ENCODE results near the gene ANXA1. TPM values are rescaled to one million over a fixed set of nuclear protein-coding genes. Genes with fewer than 3 reads are reported as not detected.
"Not testable (repeated sequence)": the region's sequence is repeated elsewhere in the genome, so short reads cannot be mapped to it uniquely, and the experiment has no call there.

ANXA1 gene
- total RNA-seq, 1 experiment from 2014 or later = 2.1 TPM

DNA sequence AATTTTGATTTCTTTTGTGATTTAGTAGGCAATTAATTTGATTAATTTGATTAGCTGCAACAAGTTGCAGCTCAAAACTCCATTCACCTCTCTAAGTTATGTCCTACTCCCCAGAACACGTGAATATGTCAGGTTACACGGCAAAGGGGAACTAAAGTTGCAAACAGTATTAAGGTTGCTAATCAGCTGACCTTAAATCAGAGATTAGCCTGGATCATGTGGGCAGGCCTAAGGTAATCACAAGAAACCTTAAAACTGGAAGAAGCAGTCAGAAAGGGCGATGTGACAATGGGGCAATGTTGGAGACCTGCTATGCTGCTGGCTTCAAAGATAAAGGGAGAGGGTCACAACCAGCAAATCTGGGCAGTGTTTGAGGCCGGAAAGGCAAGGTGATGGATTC, 47.3 kb upstream of the ANXA1 start:
- no peaks in the 10 kb centered on the region for H3K4me1 Mint-ChIP-seq
- DNase-seq (ENCODE audit: low spot score) = no peak
- no peak overlapping the region for H3K27ac Mint-ChIP-seq
- ChIA-PET POLR2A (no interaction called here), CTCF (no interaction called here)
- no peak for TF ChIP-seq ZNF416 (CRISPR knock-in tag; IDR thresholded peaks at IDR 0.05)
- no peak for TF ChIP-seq TEAD4 (CRISPR knock-in tag; IDR thresholded peaks at IDR 0.05)
- TF ChIP-seq, protein P1, sequence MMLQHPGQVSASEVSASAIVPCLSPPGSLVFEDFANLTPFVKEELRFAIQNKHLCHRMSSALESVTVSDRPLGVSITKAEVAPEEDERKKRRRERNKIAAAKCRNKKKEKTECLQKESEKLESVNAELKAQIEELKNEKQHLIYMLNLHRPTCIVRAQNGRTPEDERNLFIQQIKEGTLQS (CRISPR knock-in tag; conservative IDR thresholded peaks at IDR 0.05) = no peak
- TF ChIP-seq TEAD1 (CRISPR knock-in tag; IDR thresholded peaks at IDR 0.05) = no peak
- no peak for TF ChIP-seq RORB (CRISPR knock-in tag; IDR thresholded peaks at IDR 0.05)
- no peak for TF ChIP-seq CREM (CRISPR knock-in tag; IDR thresholded peaks at IDR 0.05)
- no peak for TF ChIP-seq OVOL2 (CRISPR knock-in tag; IDR thresholded peaks at IDR 0.05; ENCODE audit: borderline replicate concordance)
- no peak for ATAC-seq
- H3K4me3 Mint-ChIP-seq = no peak overlapping the region
- no peaks in the 10 kb centered on the region for H3K36me3 Mint-ChIP-seq
- peaks cover 6% of the 10 kb centered on the region; the same call in 1 of the 2 replicates for H3K9me3 Mint-ChIP-seq
- no peaks in the 10 kb centered on the region for H3K27me3 Mint-ChIP-seq (ENCODE audit: low read depth)

DNA sequence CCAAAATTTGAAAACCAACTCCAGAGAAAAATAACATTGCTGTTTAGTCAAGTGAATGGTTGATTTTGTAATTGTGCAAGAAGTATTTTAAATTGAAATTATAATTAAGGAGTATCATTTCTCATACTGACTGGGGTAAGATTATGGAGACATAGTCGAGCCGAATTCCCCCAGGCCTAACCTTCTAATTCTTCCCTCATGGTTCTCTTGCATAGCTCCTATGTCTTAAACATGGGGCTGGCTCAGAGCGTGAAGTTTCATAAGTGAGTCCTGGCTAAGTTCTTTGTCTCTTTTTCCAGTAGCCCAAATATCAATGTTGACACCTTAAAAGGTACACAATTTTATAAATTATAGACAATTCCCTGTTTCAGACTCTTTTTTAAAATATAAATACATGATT, 46.7 kb upstream of the ANXA1 start:
- TF ChIP-seq IRF2 (CRISPR knock-in tag; IDR thresholded peaks at IDR 0.05; ENCODE audit: borderline replicate concordance, low read depth) (no peak), ZBTB21 (CRISPR knock-in tag; IDR thresholded peaks at IDR 0.05; ENCODE audit: borderline replicate concordance) (no peak), RELA (CRISPR knock-in tag; IDR thresholded peaks at IDR 0.05; ENCODE audit: borderline replicate concordance) (no peak), FOXP1 (CRISPR knock-in tag; IDR thresholded peaks at IDR 0.05; ENCODE audit: borderline replicate concordance) (no peak), ZNF416 (CRISPR knock-in tag; IDR thresholded peaks at IDR 0.05) (no peak), HMGA2 (CRISPR knock-in tag; IDR thresholded peaks at IDR 0.05) (no peak)
- TF ChIP-seq, protein P2, sequence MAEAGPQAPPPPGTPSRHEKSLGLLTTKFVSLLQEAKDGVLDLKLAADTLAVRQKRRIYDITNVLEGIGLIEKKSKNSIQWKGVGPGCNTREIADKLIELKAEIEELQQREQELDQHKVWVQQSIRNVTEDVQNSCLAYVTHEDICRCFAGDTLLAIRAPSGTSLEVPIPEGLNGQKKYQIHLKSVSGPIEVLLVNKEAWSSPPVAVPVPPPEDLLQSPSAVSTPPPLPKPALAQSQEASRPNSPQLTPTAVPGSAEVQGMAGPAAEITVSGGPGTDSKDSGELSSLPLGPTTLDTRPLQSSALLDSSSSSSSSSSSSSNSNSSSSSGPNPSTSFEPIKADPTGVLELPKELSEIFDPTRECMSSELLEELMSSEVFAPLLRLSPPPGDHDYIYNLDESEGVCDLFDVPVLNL (CRISPR knock-in tag; IDR thresholded peaks at IDR 0.05; ENCODE audit: borderline replicate concordance, low read depth) = no peak
- TF ChIP-seq, protein P3, sequence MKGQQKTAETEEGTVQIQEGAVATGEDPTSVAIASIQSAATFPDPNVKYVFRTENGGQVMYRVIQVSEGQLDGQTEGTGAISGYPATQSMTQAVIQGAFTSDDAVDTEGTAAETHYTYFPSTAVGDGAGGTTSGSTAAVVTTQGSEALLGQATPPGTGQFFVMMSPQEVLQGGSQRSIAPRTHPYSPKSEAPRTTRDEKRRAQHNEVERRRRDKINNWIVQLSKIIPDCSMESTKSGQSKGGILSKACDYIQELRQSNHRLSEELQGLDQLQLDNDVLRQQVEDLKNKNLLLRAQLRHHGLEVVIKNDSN (CRISPR knock-in tag; IDR thresholded peaks at IDR 0.05) = no peak
- no peak for ATAC-seq
- ChIA-PET CTCF (no interaction called here), POLR2A (no interaction called here)
- Mint-ChIP-seq H3K9me3 (peaks cover 7% of the 10 kb centered on the region; the same call in 1 of the 2 replicates), H3K36me3 (no peaks in the 10 kb centered on the region), H3K4me1 (no peaks in the 10 kb centered on the region), H3K27me3 (ENCODE audit: low read depth) (no peaks in the 10 kb centered on the region), H3K27ac (no peak overlapping the region), H3K4me3 (no peak overlapping the region)
- DNase-seq (ENCODE audit: low spot score) = no peak

DNA sequence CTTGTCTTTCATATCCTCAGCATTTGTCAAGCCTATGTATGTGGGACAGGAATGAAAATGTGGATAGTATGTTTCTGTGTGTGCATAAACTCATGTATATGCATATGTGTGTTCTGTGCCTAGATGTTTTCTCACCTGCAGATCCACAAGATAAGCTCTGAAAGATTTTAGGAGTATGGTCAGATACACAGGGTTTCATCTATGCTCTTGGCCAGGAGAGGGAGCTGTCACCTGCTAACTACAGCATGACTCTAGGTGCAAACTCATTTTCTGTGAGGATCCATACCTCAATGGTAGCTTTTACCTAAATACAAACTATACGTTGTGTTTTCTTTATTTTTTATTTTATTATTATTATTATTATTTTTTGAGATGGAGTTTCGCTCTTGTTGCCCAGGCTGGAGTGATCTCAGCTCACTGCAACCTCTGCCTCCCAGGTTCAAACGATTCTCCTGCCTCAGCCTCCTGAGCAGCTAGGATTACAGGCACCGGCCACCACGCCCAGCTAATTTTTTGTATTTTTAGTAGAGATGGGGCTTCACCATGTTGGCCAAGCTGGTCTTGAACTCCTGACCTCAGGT, 44.1 kb upstream of the ANXA1 start:
- not testable (repeated sequence) for H3K4me3 Mint-ChIP-seq
- DNase-seq (ENCODE audit: low spot score) = peak; percentile 39

More for the DNA sequence above, 44.1 kb upstream of the ANXA1 start:
- H3K27ac Mint-ChIP-seq; POLR2A ChIA-PET; H3K9me3 Mint-ChIP-seq; H3K27me3 Mint-ChIP-seq (ENCODE audit: low read depth); H3K36me3 Mint-ChIP-seq; H3K4me1 Mint-ChIP-seq: not testable (repeated sequence)
- CTCF ChIA-PET = interaction anchor here (0.7 to 2.0 kb wide), 33 partner anchors 9 to 471 kb away, joined by 3 to 16 read pairs (median 5); partner anchors contain the start of gene ANXA1
- TF ChIP-seq, protein P4, sequence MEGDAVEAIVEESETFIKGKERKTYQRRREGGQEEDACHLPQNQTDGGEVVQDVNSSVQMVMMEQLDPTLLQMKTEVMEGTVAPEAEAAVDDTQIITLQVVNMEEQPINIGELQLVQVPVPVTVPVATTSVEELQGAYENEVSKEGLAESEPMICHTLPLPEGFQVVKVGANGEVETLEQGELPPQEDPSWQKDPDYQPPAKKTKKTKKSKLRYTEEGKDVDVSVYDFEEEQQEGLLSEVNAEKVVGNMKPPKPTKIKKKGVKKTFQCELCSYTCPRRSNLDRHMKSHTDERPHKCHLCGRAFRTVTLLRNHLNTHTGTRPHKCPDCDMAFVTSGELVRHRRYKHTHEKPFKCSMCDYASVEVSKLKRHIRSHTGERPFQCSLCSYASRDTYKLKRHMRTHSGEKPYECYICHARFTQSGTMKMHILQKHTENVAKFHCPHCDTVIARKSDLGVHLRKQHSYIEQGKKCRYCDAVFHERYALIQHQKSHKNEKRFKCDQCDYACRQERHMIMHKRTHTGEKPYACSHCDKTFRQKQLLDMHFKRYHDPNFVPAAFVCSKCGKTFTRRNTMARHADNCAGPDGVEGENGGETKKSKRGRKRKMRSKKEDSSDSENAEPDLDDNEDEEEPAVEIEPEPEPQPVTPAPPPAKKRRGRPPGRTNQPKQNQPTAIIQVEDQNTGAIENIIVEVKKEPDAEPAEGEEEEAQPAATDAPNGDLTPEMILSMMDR (IDR thresholded peaks at IDR 0.05) = peak; percentile 28
- ATAC-seq = peak; percentile 87
